HEK293 (cell line): ENCODE data around the gene CELSR3.
A peak's percentile ranks its signal among the peaks of the same experiment; 100 is the strongest.

Experiments
- CTCF ChIA-PET: fragments of 350-600 bp; formaldehyde crosslinking; extraction: SDS; loops from one replicate; lab custom pipeline; 2021; ENCODE audit warnings: antibody characterized with exemption; lab: Yijun Ruan, JAX
- POLR2A ChIA-PET: fragments of 300-600 bp; formaldehyde crosslinking; extraction: SDS; loops from one replicate; lab custom pipeline; 2020; ENCODE audit warnings: antibody characterized with exemption, inconsistent platforms; lab: Yijun Ruan, JAX
- H3K27ac ChIP-seq: fragments of 200-500 bp; sonication (Bioruptor generic); 2 replicates; pipeline ENCODE4 v1.5.1; 2014; ENCODE audit warnings: low read depth, low read length, control low read depth, inconsistent platforms; ENCODE audit errors: extremely low read depth
- H3K36me3 ChIP-seq, 2 experiments: fragments of 200-500 bp in 1 of 2; sonication (Bioruptor generic) in 1 of 2; 1 replicate in 1 of 2; 2 replicates in 1 of 2; pipeline ENCODE4 v1.5.1; 2014 to 2017; ENCODE audit warnings: inconsistent platforms in 2 of 2, low read length in 2 of 2; ENCODE audit not compliant: control insufficient read depth in 2 of 2, insufficient read depth in 1 of 2
- H3K4me1 ChIP-seq: fragments of 200-500 bp; sonication (Bioruptor generic); 2 replicates; pipeline ENCODE4 v1.5.1; 2014; ENCODE audit warnings: mild to moderate bottlenecking, low read length, inconsistent platforms; ENCODE audit not compliant: control insufficient read depth, insufficient read depth
- H3K4me3 ChIP-seq: 2 replicates; pipeline ENCODE4 v1.5.1; 2011; ENCODE audit warnings: low read depth, mild to moderate bottlenecking, control low read depth, low read length, moderate library complexity
- H3K9me3 ChIP-seq: fragments of 200-500 bp; sonication (Bioruptor generic); 2 replicates; pipeline ENCODE4 v1.5.1; 2014; ENCODE audit warnings: low read depth, low read length, inconsistent platforms; ENCODE audit not compliant: control insufficient read depth, insufficient read depth
- FEZF1 ChIP-seq: fragments of 450-650 bp; formaldehyde crosslinking; IDR thresholded peaks from 2 replicates; pipeline ENCODE4 v1.5.1; 2016; ENCODE audit warnings: missing biosample characterization, missing genetic modification characterization
- GLIS2 ChIP-seq: fragments of 450-650 bp; formaldehyde crosslinking; IDR thresholded peaks from 2 replicates; pipeline ENCODE4 v1.5.1; 2016; ENCODE audit warnings: missing biosample characterization, missing genetic modification characterization
- KLF16 ChIP-seq: fragments of 450-650 bp; formaldehyde crosslinking; IDR thresholded peaks from 2 replicates; pipeline ENCODE4 v1.5.1; 2017; ENCODE audit warnings: missing biosample characterization, missing genetic modification characterization
- SCRT1 ChIP-seq: fragments of 450-650 bp; formaldehyde crosslinking; IDR thresholded peaks from 2 replicates; pipeline ENCODE4 v1.5.1; 2016; ENCODE audit warnings: missing biosample characterization, missing genetic modification characterization, borderline replicate concordance
- TRIM28 ChIP-seq: IDR thresholded peaks from 2 replicates; pipeline ENCODE4 v1.6.1; 2011; ENCODE audit warnings: low read length, control low read depth, borderline replicate concordance
- ZNF138 ChIP-seq: fragments of 450-650 bp; formaldehyde crosslinking; IDR thresholded peaks from 2 replicates; pipeline ENCODE4 v1.5.1; 2016; ENCODE audit warnings: missing biosample characterization, missing genetic modification characterization, borderline replicate concordance
- ZNF266 ChIP-seq: fragments of 450-650 bp; formaldehyde crosslinking; IDR thresholded peaks from 2 replicates; pipeline ENCODE4 v1.5.1; 2016; ENCODE audit warnings: missing biosample characterization, missing genetic modification characterization, low read depth
- ZNF324 ChIP-seq: fragments of 450-650 bp; formaldehyde crosslinking; IDR thresholded peaks from 2 replicates; pipeline ENCODE4 v1.5.1; 2016; ENCODE audit warnings: missing biosample characterization, missing genetic modification characterization
- ZNF335 ChIP-seq: fragments of 450-650 bp; formaldehyde crosslinking; conservative IDR thresholded peaks from 2 replicates; pipeline ENCODE4 v1.5.1; 2016; ENCODE audit warnings: missing biosample characterization, missing genetic modification characterization
- ZNF366 ChIP-seq: fragments of 450-650 bp; formaldehyde crosslinking; conservative IDR thresholded peaks from 2 replicates; pipeline ENCODE4 v1.5.1; 2016; ENCODE audit warnings: missing biosample characterization, missing genetic modification characterization
- ZNF391 ChIP-seq: fragments of 450-650 bp; formaldehyde crosslinking; IDR thresholded peaks from 2 replicates; pipeline ENCODE4 v1.5.1; 2016; ENCODE audit warnings: low read depth, missing biosample characterization, missing genetic modification characterization, borderline replicate concordance
- ZNF768 ChIP-seq: fragments of 450-650 bp; formaldehyde crosslinking; IDR thresholded peaks from 2 replicates; pipeline ENCODE4 v1.5.1; 2018; ENCODE audit warnings: missing biosample characterization, mild to moderate bottlenecking, missing genetic modification characterization
- TF ChIP-seq, protein P1 (sequence below): fragments of 450-650 bp; formaldehyde crosslinking; IDR thresholded peaks from 2 replicates; pipeline ENCODE4 v1.5.1; 2016; ENCODE audit warnings: missing biosample characterization, missing genetic modification characterization, low read depth
- TF ChIP-seq, protein P2 (sequence below): fragments of 450-650 bp; formaldehyde crosslinking; IDR thresholded peaks from 2 replicates; pipeline ENCODE4 v1.5.1; 2017; ENCODE audit warnings: missing biosample characterization, missing genetic modification characterization
- TF ChIP-seq, protein P3 (sequence below): fragments of 450-650 bp; formaldehyde crosslinking; IDR thresholded peaks from 2 replicates; pipeline ENCODE4 v1.5.1; 2016; ENCODE audit warnings: missing biosample characterization, missing genetic modification characterization, borderline replicate concordance

CELSR3 gene

DNA sequence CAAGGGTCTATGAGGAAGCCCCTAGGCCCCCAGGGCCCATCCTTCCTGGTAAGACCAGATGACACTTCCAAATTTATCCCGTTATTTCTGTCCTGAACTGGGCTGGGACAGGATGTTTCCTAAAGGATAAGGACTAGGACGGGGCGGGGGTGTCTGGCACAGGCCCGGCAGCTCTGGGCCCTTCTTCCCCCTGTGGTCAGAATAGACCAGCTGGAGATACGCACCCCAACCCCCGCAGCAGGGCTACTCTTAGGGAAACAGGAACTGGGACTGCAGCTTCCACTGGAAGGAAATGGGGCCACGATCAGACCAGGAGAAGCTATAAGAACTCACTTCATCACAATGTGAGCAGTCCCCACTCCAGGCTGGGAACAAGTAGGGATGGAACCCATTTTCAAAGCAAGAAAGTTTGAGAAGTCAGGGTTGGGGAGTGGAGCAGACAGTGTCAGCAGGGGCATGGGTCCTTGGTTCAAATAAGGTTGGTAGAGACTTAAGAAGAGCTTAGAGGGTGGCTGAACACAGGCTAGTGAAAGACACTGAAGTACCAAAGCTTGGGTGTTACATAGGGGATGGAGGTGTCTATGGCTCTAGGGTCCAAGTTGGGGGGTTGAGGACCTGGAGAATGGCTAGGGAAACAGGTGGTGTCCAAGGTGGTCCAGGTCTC lies 21.9 kb upstream of the CELSR3 start:
- peak overlapping the region; percentile 98 for H3K4me3 ChIP-seq
- TF ChIP-seq, protein P1, sequence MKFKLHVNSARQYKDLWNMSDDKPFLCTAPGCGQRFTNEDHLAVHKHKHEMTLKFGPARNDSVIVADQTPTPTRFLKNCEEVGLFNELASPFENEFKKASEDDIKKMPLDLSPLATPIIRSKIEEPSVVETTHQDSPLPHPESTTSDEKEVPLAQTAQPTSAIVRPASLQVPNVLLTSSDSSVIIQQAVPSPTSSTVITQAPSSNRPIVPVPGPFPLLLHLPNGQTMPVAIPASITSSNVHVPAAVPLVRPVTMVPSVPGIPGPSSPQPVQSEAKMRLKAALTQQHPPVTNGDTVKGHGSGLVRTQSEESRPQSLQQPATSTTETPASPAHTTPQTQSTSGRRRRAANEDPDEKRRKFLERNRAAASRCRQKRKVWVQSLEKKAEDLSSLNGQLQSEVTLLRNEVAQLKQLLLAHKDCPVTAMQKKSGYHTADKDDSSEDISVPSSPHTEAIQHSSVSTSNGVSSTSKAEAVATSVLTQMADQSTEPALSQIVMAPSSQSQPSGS (tag by site-specific recombination), result no peak
- ChIA-PET POLR2A (interaction anchor here (0.6 kb wide), 1 partner anchor 234 kb away, joined by 3 read pairs; no protein-coding TSS in a partner anchor), CTCF (interaction anchor here (0.6 to 2.6 kb wide), 7 partner anchors 11 to 284 kb away, joined by 3 to 13 read pairs (median 4); no protein-coding TSS in a partner anchor)
- no peak overlapping the region for H3K27ac ChIP-seq
- H3K4me1 ChIP-seq, result peaks cover 9% of the 10 kb centered on the region
- peaks cover 6 to 65% of the 10 kb centered on the region in 2 experiments; a peak in 2 of 3 replicates for H3K36me3 ChIP-seq
- no peaks in the 10 kb centered on the region for H3K9me3 ChIP-seq

DNA sequence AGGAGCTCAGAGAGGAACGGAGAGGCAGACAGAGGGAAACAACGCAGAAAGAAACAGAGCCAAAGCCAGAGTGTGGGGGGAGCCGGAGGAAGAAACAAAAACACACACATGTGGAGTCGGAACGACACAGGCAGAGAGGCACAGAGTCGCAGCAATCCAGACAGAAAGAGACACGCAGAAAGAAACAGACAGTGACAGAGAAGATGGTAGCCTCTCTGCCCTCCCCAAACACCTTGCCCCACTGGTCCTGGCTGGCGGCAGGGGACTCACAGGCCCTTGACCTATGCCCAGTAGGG lies 21.3 kb upstream of the CELSR3 start:
- Histone ChIP-seq H3K36me3 (peaks cover 2 to 65% of the 10 kb centered on the region in 2 experiments; a peak in 2 of 3 replicates), H3K4me1 (peaks cover 9% of the 10 kb centered on the region), H3K27ac (no peak overlapping the region), H3K4me3 (no peak overlapping the region; the same call in 1 of the 2 replicates), H3K9me3 (no peaks in the 10 kb centered on the region)
- CTCF ChIA-PET, result interaction anchor here (0.6 to 2.6 kb wide), 6 partner anchors 11 to 283 kb away, joined by 3 to 13 read pairs (median 4); no protein-coding TSS in a partner anchor
- no peak for TF ChIP-seq ZNF138 (tag by site-specific recombination)
- TF ChIP-seq, protein P2, sequence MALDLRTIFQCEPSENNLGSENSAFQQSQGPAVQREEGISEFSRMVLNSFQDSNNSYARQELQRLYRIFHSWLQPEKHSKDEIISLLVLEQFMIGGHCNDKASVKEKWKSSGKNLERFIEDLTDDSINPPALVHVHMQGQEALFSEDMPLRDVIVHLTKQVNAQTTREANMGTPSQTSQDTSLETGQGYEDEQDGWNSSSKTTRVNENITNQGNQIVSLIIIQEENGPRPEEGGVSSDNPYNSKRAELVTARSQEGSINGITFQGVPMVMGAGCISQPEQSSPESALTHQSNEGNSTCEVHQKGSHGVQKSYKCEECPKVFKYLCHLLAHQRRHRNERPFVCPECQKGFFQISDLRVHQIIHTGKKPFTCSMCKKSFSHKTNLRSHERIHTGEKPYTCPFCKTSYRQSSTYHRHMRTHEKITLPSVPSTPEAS (tag by site-specific recombination), result no peak; the same call in 1 of the 2 replicates
- no peak for TF ChIP-seq ZNF266
- no peak for TF ChIP-seq TRIM28
- TF ChIP-seq, protein P3, sequence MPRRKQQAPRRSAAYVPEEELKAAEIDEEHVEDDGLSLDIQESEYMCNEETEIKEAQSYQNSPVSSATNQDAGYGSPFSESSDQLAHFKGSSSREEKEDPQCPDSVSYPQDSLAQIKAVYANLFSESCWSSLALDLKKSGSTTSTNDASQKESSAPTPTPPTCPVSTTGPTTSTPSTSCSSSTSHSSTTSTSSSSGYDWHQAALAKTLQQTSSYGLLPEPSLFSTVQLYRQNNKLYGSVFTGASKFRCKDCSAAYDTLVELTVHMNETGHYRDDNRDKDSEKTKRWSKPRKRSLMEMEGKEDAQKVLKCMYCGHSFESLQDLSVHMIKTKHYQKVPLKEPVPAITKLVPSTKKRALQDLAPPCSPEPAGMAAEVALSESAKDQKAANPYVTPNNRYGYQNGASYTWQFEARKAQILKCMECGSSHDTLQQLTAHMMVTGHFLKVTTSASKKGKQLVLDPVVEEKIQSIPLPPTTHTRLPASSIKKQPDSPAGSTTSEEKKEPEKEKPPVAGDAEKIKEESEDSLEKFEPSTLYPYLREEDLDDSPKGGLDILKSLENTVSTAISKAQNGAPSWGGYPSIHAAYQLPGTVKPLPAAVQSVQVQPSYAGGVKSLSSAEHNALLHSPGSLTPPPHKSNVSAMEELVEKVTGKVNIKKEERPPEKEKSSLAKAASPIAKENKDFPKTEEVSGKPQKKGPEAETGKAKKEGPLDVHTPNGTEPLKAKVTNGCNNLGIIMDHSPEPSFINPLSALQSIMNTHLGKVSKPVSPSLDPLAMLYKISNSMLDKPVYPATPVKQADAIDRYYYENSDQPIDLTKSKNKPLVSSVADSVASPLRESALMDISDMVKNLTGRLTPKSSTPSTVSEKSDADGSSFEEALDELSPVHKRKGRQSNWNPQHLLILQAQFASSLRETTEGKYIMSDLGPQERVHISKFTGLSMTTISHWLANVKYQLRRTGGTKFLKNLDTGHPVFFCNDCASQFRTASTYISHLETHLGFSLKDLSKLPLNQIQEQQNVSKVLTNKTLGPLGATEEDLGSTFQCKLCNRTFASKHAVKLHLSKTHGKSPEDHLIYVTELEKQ (tag by site-specific recombination), result no peak
- TF ChIP-seq ZNF324 (tag by site-specific recombination), result no peak
- no peak for TF ChIP-seq GLIS2 (tag by site-specific recombination)
- TF ChIP-seq ZNF335 (tag by site-specific recombination), result no peak
- no peak for TF ChIP-seq ZNF768 (tag by site-specific recombination)
- TF ChIP-seq ZNF366 (tag by site-specific recombination), result peak; percentile 42; the same call in 1 of the 2 replicates
- TF ChIP-seq FEZF1, result no peak
- TF ChIP-seq SCRT1 (tag by site-specific recombination), result no peak; the same call in 1 of the 2 replicates
- TF ChIP-seq ZNF391, result 0 out of 2 replicates have a peak, but pooled peaks have one; percentile 15
- no peak for TF ChIP-seq KLF16 (tag by site-specific recombination)
- POLR2A ChIA-PET, result interaction anchor here (0.6 kb wide), 1 partner anchor 233 kb away, joined by 3 read pairs; no protein-coding TSS in a partner anchor
